ENCODE results near the gene ABCC4.
"Not testable (repeated sequence)": the region's sequence is repeated elsewhere in the genome, so short reads cannot be mapped to it uniquely, and the experiment has no call there.

ABCC4 gene

DNA sequence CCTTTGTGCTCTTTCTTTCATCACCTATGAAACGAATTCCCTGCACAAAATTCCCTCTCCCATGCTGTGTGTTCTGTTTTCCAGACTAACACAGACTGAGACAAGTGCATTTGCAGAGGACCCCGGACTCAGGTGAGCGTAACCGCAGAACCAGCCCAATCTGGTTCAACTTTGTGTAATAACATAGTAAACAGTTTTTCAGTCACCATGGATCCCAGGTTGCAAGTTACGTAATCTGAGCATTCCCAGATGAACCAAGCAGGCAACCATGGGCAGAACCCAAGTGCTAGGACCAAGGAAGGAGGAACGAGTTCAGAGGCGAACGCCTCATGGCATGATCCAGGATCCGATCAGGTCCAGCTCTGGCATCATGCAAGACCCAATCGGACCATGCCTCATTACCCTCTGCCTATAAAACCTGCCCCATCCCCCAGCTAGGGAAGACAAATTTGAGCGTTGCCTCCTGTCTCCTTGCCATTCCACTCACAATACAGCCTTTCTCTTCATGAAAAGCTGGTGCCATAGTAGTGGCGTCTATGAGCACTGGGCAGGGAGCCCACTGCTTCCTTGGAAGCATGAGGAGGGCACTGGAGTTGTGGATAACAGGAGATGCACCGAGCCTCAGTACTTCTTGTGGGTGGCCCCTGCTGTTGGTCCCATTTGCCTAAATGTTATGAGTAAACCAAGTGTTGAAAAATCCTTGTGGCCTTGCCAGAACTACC is 107.6 kb downstream of the ABCC4 start:
- no peak for DNase-seq

- no peak for DNase-seq
These were observed 108.3 kb downstream of the ABCC4 start for GRCh38 chr13:95192998-95193397.

DNA sequence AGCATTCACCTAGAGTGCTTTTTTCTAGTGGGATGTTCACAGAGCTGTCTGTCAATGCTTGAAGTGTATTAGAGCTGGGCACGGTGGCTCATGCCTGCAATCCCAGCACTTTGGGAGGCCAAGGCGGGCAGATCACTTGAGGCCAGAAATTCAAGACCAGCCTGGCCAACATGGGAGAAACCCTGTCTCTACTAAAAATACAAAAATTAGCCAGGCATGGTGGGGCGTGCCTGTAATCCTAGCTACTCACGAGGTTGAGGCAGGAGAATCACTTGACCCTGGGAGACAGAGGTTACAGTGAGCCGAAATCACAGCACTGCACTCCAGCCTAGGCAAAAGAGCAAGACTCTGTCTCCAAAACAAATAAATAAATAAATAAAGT is 108.7 kb downstream of the ABCC4 start:
- peak in 1 of 2 experiments; percentile 25 for DNase-seq

DNA sequence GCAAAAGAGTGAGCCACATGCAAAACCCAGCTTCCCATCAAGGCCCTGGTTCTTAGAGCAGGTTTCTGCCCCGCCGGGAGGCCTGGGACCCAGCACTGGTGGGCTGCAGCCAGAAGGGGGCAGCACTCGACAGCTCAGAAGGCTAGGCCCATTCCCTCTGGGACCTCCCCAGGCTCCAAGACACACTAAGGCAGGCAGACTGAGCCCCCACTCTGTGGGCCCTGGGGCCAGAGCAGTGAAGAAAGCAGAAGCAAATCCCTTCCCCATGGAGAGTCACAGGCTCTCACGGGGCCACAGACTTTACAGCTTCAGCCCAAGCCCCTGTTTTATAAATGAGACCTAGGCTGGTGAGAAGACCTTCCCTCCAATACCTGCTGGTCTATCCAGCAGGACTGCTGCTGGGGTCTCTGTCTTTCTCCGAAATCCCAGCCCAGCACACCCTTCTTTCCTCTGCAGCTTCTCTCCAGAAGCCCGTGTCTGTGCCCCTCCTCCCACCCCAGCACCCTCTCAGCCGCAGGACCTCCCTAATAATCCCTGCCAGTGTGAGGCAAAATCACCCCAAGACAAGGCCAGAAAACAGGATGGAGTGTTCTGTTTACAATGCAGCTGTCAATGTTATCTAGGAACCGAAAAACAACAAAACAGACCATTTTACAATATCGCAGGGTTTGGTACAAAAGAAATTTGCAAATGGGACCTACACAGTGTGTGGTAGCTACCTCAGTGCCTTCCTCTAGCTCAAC is 109.3 kb downstream of the ABCC4 start:
- peak; percentile 54 to 88 for DNase-seq

GRCh38 chr13:95188128-95188527 is 113.1 kb downstream of the ABCC4 start:
- no peak for DNase-seq

- no peak for DNase-seq
These were observed 115.4 kb downstream of the ABCC4 start for GRCh38 chr13:95185851-95186250.

DNA sequence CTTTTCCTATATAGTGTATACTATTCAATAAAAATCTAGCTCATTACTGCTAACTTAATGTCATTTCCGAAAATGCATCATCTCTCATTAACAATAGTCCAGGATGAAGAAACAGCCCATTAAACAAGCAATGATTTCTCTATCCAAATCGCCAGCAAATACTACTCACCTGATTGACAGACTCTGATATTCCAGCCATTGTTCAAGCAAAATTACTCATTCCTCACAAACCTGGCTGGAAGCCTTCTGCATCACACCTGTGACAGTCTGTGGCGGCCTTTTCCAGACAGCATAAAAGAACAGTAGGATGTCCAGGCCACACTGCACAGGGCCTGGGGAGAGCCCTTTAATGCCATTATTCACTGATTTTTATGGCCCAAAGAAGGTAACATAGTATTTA is 115.9 kb downstream of the ABCC4 start:
- DNase-seq = no peak

DNA sequence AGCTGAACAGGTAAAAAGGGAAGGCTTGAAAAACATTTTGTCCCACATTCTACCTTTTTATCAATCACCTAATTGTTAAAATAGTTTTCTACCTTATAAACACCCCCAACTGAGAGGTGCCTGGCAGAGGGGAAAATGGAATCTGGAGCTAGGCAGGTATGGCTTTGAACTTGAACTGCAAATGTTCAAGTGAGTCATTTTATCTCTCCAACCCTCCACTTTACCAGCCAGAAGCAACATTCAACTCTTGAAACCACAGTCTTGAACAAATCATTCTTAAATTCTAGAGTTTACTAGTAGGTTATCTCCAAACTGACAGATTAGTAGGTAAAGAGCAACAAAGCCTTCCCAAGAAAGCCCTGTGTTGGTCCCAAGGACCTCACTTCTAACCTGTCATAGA is 116.9 kb downstream of the ABCC4 start:
- DNase-seq = no peak

DNA sequence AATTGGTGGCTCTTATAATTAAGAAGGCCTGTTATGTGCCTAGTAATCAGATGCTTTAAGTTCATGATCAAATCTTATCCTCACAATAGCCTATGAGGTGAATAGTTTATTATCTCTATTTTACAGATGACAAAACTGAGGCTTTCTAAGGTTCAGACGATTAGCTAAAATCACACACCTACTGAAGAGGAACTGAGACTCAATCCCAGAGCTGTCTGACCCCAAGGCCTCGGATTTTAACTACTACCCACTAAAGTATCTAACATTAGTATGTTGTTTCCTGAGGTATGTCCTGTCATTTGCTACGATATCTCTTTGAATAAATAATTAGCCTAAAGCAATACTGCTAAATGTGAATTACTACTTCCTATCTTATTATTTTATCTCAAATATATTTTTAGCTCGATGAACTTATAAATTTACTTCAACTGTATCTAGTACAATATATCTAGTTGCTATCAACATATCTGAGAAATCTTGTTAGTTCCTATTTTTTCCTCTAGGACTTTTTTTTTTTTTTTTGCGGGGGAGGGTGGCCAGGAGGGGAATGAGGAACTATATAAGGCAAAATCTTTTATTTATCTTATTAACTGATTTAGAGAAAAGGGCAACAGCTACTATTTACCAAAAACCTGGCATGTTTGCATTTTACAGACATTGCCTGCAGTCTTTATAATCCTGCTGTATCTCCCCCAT is 118.5 kb downstream of the ABCC4 start:
- DNase-seq = no peak

DNA sequence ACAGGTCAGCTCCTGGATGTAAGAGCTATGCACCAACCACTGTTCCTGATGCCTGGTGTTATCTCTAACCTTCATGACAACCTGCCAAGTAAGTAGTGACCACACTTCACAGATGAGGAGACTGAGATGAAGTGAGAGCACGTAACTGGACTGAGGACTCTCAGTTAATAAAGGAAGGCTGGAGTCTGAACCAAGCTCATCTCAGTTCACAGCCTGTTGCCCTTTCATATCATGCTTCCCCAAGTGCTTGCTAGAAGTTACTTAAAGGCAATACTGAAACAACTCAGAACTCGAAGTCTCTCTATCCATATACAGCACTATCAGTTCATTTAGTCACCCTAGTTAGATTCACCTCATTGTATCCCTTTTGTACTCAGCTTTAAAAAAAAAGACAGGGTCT is 119.7 kb downstream of the ABCC4 start:
- DNase-seq = no peak

GRCh38 chr13:95180513-95181245 is 120.6 kb downstream of the ABCC4 start:
- DNase-seq = no peak

- no peak for DNase-seq
These were observed 124.5 kb downstream of the ABCC4 start for GRCh38 chr13:95176611-95177259.

DNA sequence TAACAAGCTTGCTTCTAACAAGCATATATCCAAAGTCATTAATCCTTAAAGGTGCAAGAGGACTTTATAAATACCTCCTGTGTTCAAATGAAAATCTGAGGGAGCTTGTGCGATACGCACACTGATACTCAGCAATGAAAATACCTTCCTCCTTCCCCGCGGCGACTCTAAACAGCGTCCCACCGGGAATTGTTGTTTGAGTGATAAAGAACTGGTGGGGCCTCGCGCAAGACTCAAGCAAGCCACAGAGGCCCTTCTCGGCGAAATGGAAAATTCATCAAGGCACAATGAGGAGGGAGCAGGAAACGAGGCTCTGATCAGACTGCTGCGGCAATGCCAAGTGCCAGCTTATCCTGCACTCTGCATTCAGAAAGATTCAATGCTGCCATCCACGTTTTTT is 126.7 kb downstream of the ABCC4 start:
- no peak for DNase-seq

DNA sequence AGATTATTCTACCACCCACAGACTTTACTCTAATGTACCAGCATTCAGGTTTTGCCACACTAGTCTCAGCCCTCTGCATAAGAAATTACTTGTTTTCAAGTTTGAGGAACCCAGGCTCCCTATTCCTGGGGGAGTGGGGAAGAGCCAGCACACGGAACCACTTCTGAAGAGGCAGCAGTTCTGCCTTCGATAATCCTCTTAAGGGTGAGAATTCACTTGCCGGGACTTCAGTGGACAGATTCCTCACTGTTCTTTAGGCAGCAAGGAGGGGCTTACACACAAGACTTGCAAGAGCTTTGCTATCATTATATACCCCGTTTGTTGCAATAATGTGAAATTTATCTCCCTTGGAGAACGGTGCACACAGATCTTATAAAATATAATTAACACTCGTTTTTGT is 133.1 kb downstream of the ABCC4 start:
- DNase-seq = peak in 1 of 2 experiments; percentile 48

- not testable (repeated sequence) for DNase-seq
These were observed 134.2 kb downstream of the ABCC4 start for GRCh38 chr13:95167003-95167402.

- no peak for DNase-seq
These were observed 136.4 kb downstream of the ABCC4 start for GRCh38 chr13:95164830-95165229.

DNA sequence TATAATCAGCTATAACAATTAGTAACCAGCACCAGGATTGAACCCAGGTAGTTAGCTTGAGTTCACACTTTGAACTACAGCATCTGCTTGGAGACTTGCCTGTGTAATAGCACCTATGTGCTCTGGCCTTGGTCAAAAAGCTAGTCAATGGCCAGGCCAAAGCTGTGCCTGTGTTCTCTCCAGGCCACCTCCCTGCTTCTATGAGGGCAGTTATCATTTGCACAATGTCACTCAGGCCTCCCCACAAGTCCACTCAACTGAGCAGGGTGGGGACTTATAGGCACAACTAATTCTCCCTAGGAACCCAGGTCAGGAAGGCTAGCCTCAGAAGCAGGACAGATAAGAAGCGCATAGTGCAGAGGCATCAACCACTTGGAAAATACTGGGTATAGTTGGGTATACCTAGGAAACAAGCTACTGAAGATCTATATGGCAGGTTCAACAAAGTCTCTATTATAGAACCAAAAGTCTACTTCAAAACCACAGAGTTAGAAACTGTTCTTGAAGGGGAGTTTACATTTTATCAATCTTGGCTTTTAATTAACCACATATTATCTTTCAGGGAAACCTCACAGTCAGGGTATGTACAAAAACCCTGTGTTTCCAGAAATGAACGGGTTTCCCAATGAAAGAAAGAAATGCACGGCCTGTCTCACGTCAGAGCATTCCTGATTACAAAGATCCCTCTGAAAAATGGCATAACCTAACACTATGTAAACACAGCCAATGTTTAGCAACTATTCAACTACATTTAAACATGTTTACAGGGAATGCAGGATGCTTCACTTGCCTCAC is 140.9 kb downstream of the ABCC4 start:
- DNase-seq = no peak

DNA sequence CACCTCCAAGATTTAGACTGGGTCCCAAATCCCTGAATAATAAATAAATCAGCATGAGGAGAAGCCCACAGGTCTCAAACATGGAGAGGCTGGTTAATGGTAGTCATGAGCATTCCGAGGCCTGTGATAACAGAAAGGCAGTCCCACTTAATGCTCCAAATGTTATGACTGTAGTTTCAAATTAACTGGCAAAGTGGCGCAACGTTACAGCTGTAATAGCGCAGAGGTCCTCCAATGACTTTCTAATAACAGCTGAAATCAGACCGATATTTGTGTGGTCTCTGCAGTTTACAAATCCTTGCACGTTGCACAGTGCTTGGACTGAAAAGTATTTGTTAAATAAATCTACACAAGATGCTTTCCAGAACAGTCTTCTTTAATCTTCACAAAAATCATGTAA is 141.8 kb downstream of the ABCC4 start:
- no peak for DNase-seq

- no peak for DNase-seq
These were observed 145.0 kb downstream of the ABCC4 start for GRCh38 chr13:95156208-95156607.

DNA sequence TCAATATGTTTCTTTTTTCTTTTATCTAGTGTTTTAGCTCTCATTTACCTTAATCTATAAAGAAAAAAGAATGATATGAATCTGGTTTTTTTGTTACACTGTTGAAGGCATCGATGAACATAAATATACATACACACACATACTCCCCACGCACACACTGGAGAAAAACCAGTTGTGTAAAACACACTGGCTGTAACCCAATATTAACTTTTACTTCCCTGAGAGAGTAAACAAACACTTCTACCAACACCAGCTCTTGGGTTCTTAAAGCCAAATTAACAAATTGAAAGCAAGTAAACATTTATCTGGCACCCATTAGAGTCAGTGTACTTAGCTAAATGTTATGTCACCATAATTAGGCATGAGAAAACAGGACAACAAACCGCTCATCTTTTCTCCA is 145.7 kb downstream of the ABCC4 start:
- no peak for DNase-seq

DNA sequence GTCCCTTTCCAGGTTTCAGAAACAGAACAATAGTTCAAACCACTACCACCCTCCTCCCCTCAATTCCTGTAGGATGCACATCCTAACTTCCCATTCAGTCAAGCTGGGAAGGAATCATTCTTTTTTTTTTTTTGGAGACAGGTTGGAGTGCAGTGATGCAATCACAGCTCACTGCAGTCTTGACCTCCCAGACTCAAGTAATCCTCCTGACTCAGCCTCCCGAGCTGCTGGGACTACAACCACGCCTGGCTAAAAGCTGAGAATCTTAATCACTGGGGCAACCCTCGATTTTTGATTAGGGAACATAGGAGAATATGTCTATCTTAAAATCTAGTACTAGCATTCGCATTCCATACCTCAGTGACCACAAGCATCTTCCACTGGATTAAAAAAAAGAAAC is 146.2 kb downstream of the ABCC4 start:
- DNase-seq = no peak

GRCh38 chr13:95154413-95154886 is 146.8 kb downstream of the ABCC4 start:
- DNase-seq = no peak

Data from NCI-H524 (cell line).